Stimulated activated CD8-positive, alpha-beta memory T cell treated with anti-CD3 and anti-CD28 coated beads, Interleukin-4, amount 100 ng/mL, for 4 hours (primary cell): Measurements from ENCODE around the gene PDXK.
"Not testable (repeated sequence)": the region's sequence is repeated elsewhere in the genome, so short reads cannot be mapped to it uniquely, and the experiment has no call there.

Experiments
- DNase-seq, 2 donors: peaks; one replicate each; pipeline ENCODE4 v3.0.0-alpha.2; 2020; ENCODE audit warnings: low read depth in 2 of 2, low spot score in 1 of 2

Gene PDXK

DNA sequence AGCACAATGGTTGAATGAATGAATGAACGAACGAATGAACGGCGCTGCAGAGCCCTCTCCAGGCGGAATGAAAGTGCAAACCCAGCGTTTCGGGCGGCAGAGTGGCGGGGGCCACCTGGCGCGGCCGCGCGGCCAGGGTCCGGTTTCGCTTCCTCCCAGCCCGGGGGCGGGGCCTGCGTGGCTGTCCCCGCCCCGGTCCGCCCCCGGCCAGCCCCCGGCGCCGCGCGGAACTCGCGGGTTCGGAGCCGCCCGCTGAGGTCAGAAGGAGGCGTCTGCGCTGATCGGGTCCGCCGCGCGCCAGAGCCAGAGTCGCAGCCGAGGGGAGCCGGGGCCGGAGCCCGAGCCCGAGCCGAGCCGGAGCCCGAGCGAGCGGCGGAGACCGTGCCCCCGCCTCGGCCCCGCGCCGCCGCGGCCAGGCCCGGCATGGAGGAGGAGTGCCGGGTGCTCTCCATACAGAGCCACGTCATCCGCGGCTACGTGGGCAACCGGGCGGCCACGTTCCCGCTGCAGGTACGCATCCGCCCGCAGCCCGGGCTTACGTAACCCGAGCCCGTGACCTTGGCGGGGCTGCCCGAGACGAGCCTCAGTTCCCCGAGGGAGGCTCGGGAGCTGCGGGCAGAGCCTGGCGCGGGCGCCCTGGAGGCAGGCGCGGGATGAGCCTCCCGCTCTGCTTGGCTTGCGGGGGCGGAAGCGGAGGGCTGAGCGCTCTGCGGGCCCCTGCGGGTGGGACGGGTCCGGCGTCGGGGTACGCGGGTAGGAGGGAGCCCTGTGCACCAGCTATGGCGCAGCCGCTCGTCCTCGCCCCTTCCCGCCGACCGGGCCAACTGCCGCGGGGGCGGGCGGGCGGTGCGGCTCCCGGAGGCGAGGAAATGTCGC is at the start of gene PDXK:
TSS of gene PDXK (plus strand) at position 258 of the 876 bp plus-strand sequence. CDS start at position 424, 166 bp downstream.
- DNase-seq, result peak; percentile 37 to 56

- no peak for DNase-seq
Measured at GRCh38 chr21:43669828-43670605, 48.9 kb upstream of the PDXK start.

- no peak for DNase-seq
Measured at GRCh38 chr21:43675871-43676270, 43.1 kb upstream of the PDXK start.

GRCh38 chr21:43676391-43676790 is 42.5 kb upstream of the PDXK start:
- no peak for DNase-seq

DNA sequence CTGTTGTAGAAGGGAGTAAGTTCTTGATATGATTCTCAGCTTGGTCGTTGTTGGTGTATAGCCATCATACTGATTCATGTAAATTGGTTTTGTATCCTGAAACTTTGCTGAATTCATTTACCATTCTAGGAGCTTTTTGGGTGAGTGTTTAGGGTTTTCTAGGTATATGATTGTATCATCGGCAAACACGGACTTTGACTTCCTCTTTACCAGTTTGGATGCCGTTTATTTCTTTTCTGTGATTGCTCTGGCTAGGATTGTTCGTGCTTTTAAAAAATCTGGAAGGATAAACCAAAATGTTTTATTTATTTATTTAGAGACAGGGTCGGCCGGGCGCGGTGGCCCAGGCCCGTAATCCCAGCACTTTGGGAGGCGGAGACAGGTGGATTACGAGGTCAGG is 39.0 kb upstream of the PDXK start:
- DNase-seq, result no peak

- DNase-seq, result not testable (repeated sequence)
Measured at GRCh38 chr21:43680421-43680820, 38.5 kb upstream of the PDXK start.

DNA sequence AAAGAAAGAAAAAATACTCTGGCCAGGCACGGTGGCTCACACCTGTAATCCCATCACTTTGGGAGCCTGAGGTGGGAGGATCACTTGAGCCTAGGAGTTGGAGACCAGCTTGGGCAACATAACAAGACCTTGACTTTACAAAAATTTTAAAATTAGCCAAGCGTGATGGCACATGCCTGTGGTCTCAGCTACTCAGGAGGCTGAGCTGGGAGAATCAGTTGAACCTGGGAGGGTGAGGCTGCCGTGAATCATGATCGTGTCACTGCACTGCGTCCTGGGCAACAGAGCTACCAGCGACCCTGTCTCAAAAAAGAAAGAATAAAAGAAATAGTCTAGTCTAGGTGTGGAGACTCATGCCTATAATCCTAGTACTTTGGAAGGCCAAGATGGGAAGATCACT is 37.3 kb upstream of the PDXK start:
- no peak for DNase-seq

GRCh38 chr21:43684424-43684823 is 34.5 kb upstream of the PDXK start:
- DNase-seq, result no peak

DNA sequence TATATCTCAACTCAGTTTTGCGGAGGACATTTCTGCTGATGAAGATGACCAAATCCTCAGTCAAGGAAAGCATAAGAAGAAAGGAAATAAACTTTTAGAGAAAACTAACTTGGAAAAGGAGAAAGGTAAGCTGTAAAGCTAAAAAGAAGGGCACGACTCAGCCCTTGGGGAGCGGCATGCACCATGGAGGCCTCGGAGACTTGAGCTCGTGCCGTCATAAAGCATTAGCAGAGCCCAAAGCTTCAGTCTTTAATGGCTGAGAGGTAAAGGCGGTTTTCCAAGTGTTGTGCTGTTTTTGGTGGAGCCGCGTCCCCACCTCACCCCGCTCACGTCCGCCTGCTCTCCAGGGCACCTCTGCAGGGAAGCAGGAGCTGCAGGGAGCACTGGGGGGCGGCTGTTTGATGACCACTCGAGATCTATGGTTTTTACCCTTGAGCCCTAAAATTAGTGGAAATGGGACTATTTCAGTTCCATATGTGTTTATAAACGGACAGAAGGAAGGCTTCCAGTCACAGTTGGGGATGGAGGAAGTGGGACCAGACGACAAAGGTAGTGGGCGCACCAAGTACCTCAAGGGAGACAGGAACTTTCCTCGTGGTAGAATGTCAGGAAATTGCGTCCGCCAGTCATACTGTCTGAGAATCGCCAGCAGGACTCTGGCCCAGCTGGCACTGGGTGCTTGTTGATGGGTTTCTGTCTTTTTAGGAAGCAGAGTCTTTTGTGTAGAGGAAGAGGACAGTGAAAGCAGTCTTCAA is 31.9 kb upstream of the PDXK start:
- DNase-seq, result no peak

GRCh38 chr21:43687566-43688399 is 31.1 kb upstream of the PDXK start:
- no peak for DNase-seq

DNA sequence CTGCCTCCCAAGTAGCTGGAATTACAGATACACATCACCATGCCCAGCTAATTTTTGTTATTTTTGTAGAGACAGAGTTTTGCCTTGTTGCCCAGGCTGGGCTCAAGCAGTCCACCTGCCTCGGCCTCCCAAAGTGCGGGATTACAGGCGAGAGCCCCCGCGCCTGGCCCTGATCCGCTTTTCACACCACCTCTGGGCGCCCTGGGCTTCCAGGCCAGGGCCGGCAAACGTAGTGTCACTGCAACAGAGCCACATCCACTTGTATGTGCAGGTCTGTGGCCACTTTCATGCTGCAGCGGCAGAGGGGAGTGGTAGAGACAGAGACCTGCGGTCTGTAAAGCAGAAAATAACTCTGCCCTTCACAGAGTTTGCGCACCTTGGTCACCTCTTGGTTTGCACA is 30.0 kb upstream of the PDXK start:
- no peak for DNase-seq

GRCh38 chr21:43689556-43690337 is 29.2 kb upstream of the PDXK start:
- DNase-seq, result no peak

GRCh38 chr21:43690346-43690745 is 28.6 kb upstream of the PDXK start:
- no peak for DNase-seq

GRCh38 chr21:43691086-43691795 is 27.7 kb upstream of the PDXK start:
- DNase-seq, result no peak

DNA sequence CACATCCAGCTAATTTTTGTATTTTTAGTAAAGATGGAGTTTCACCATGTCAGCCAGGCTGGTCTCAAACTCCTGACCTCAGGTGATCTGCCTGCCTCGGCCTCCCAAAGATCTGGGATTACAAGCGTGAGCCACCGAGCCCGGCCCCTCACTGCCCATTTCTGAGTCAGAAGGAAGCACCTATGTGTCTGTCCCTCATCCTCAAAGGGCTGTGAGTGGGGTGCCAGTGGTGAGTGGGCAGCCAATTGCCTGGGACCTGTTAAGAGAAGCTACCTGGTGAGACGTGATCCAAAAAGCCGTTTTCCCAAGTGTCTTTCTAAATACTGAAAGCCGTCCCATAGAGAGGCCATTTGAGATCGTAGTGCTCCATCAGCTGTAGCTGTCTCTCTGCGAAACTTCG is 27.1 kb upstream of the PDXK start:
- DNase-seq, result no peak

GRCh38 chr21:43692949-43693348 is 26.0 kb upstream of the PDXK start:
- no peak for DNase-seq

DNA sequence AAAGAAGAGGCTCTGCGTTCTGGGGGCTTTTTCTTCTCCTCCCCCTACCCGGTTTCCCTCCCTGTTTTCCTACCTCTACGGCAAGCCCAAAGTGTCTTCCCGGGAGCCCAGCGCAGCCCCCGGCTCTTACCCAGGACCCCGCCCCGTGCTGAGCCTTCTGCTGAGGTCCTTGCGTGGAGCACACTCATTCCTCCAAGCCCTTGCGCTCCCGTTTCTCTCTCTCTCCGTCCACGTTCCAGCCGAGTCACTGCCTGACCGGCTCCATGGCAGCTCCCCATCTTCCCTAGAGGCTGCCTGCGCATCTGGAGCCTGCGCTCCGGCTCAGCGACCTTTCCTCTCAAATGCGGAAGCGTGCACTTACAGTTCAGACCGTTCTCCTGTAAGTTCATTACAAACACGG is 24.9 kb upstream of the PDXK start:
- no peak for DNase-seq

- no peak for DNase-seq
Measured at GRCh38 chr21:43694437-43695079, 24.4 kb upstream of the PDXK start.

DNA sequence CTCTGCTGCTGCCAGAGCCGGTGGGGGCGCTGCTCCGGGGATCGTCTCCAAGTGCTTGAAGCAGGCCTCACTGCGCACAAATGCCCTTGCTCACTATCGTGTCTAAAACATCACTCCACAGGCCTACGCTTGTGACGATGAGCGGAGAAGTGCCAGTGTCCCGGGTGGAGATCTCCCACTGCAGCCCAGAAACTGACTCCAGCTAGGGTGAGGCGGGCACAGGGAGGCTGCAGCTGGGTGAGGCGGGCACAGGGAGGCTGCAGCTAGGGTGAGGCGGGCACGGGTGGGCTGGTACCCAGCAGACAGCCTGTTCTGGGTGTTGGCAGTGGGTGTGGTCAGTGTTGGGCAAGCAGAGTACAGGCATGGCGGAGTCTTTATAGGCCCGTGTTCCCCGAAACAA is 22.7 kb upstream of the PDXK start:
- DNase-seq, result no peak
